ENCODE results near the gene CLRN2. TPM values are rescaled to one million over a fixed set of nuclear protein-coding genes. Genes with fewer than 3 reads are reported as not detected.

Gene CLRN2
- total RNA-seq, 2 experiments from 2014 or later: not detected

DNA sequence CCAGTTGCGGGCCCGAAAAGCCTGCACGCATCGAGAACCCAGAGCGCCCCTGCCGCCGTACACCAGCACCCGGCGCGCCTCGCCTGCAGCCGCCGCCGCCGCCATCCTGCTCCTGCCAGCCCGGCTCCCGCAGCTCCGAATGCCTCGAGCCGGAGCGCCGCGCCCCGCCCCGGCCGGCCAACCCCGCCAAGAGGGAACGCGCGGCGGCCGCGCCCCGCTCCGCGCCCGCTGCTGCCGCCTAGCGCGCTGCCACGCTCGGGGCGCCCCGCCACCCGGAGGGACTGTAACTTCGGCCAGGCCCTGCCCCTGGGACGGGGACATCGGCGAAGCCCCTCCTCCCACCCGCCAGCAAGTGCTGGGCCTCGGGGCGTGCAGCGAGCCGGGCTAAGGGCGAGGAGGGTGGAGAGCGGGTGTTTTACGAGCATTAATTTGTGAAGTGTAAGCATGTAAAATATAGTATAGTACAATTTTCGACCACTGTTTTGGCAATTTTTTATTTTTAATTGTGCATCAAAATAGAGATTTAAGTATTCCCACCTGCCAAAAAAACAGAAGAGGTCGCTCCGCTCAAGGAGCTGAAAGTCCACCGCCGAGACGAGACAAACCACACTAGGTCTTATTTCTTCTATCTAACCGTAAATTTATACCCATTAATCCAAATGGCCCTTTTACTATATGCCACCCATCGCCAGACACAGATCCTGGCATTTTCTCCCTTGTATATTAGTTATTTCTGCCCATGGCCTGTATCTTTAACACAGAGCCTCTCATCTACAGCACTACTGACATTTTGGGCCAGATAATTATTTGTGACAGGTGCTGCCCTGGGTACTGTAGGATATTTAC is 2.8 kb upstream of the CLRN2 start, which contains the start of gene QDPR:
TSS of gene QDPR (minus strand) at position 141 of the 846 bp plus-strand sequence. CDS start at position 105, 36 bp downstream.
- Mint-ChIP-seq H3K27me3 (peaks cover 13% of the 10 kb centered on the region), H3K36me3 (ENCODE audit: low read depth) (peaks cover 9% of the 10 kb centered on the region), H3K9me3 (no peaks in the 10 kb centered on the region), H3K4me3 (peak within 1 kb of the TSS; percentile 97), H3K27ac (peak within 1 kb of the TSS; percentile 79), H3K4me1 (peaks cover 29% of the 10 kb centered on the region)
- POLR2A ChIA-PET: interaction anchor here (0.7 to 1.4 kb wide), 6 partner anchors 28 to 388 kb away, joined by 3 to 5 read pairs (median 3); partner anchors contain the start of genes DCAF16, LAP3 and NCAPG
- peak; percentile 78 for DNase-seq
- CTCF ChIA-PET: interaction anchor here (0.6 to 2.4 kb wide), 9 partner anchors 9 to 358 kb away, joined by 3 to 7 read pairs (median 4); no protein-coding TSS in a partner anchor

DNA sequence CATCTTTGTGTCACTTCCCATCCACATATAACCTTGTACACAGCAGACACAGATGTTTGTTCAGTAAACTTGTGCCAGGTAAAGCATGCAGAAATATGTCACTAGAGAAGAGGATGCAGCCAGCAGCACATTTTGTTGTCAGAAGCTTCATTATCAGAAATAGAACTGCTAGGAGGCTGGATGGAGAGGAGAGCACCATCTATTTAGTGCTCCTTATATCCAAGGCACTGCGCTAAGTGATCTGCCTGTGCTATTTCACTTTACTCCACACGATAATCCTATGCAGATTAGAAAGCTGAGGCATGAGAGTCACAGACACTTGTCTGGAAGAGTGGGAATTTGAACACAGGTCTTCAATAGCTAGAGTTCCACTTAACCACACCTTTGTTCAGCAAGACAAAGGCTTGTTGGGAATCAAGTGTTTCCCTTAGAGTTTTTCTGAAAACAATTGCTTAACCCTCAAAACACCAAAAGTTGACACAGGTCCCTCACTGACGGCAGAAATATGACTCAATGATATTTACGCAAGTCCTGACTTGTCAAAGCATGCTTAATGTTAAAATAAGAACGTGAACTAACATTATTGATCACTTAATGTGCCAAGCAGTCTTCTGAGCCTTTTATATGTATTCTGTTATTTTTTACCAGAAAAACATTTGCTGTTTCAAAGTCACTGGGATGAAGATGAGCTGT is 1.8 kb upstream of the CLRN2 start:
- ChIA-PET CTCF (interaction anchor here (0.7 to 2.4 kb wide), 6 partner anchors 8 to 106 kb away, joined by 3 to 7 read pairs (median 3); no protein-coding TSS in a partner anchor), POLR2A (interaction anchor here (0.6 to 1.4 kb wide), 5 partner anchors 27 to 387 kb away, joined by 3 to 5 read pairs (median 3); partner anchors contain the start of genes DCAF16 and NCAPG)
- Mint-ChIP-seq H3K36me3 (ENCODE audit: low read depth) (peaks cover 7% of the 10 kb centered on the region), H3K27ac (no peak overlapping the region), H3K4me3 (peak overlapping the region; percentile 97), H3K27me3 (peaks cover 13% of the 10 kb centered on the region), H3K9me3 (no peaks in the 10 kb centered on the region), H3K4me1 (peaks cover 29% of the 10 kb centered on the region)
- DNase-seq: no peak

- H3K27me3 Mint-ChIP-seq: peaks cover 20% of the 10 kb centered on the region
- DNase-seq: no peak
- no peak overlapping the region for H3K4me3 Mint-ChIP-seq
- H3K9me3 Mint-ChIP-seq: no peaks in the 10 kb centered on the region
- ChIA-PET CTCF (interaction anchor here (1.6 kb wide), 1 partner anchor 44 kb away, joined by 5 read pairs; no protein-coding TSS in a partner anchor), POLR2A (no interaction called here)
- H3K27ac Mint-ChIP-seq: no peak overlapping the region
- peaks cover 3% of the 10 kb centered on the region for H3K36me3 Mint-ChIP-seq (ENCODE audit: low read depth)
- peaks cover 17% of the 10 kb centered on the region for H3K4me1 Mint-ChIP-seq
Measured at GRCh38 chr4:17515445-17516407, 761 bp downstream of the CLRN2 start.

DNA sequence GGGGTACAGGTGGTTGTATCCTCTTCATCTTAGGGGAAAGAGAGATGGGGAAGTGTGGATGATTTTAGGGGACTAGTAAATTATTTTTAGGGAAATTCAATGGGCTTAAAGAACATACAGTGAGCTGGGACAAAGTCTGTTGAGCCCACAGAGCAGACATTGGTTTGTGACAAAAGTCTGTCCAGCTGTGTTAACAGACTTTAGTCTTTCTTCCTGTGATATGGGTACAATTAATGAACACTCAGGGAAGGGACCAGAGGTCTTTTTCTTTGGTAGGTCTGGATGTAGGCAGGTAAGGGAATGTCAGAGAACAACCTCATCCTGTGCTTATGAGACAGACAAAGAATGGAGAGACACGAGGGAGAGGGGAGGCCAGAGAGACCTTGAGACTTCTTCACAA is 2.0 kb downstream of the CLRN2 start:
- H3K36me3 Mint-ChIP-seq (ENCODE audit: low read depth): no peaks in the 10 kb centered on the region
- CTCF ChIA-PET: interaction anchor here (1.6 kb wide), 1 partner anchor 45 kb away, joined by 5 read pairs; no protein-coding TSS in a partner anchor

GRCh38 chr4:17517664-17518063 is 2.7 kb downstream of the CLRN2 start:
- ChIA-PET CTCF (interaction anchor here (0.7 kb wide), 1 partner anchor 283 kb away, joined by 3 read pairs; no protein-coding TSS in a partner anchor), POLR2A (no interaction called here)

More for the DNA sequence above, 2.0 kb downstream of the CLRN2 start:
- Mint-ChIP-seq H3K4me1 (peaks cover 8% of the 10 kb centered on the region), H3K27ac (no peak overlapping the region), H3K27me3 (peaks cover 25% of the 10 kb centered on the region), H3K9me3 (no peaks in the 10 kb centered on the region), H3K4me3 (no peak overlapping the region)
- DNase-seq: no peak
- POLR2A ChIA-PET: interaction anchor here (0.8 kb wide), 1 partner anchor 61 kb away, joined by 3 read pairs; no protein-coding TSS in a partner anchor

GRCh38 chr4:17521595-17521994 is 6.6 kb downstream of the CLRN2 start:
- Mint-ChIP-seq H3K9me3 (no peaks in the 10 kb centered on the region), H3K27ac (no peak overlapping the region), H3K27me3 (peaks cover 28% of the 10 kb centered on the region), H3K4me3 (no peak overlapping the region), H3K4me1 (no peaks in the 10 kb centered on the region), H3K36me3 (ENCODE audit: low read depth) (no peaks in the 10 kb centered on the region)
- POLR2A ChIA-PET: no interaction called here
- CTCF ChIA-PET: interaction anchor here (0.7 to 1.4 kb wide), 3 partner anchors 9 to 12 kb away, joined by 3 to 4 read pairs (median 3); no protein-coding TSS in a partner anchor
- DNase-seq: no peak

More at GRCh38 chr4:17517664-17518063, 2.7 kb downstream of the CLRN2 start:
- DNase-seq: no peak
- Mint-ChIP-seq H3K27me3 (peaks cover 25% of the 10 kb centered on the region), H3K27ac (no peak overlapping the region), H3K36me3 (ENCODE audit: low read depth) (no peaks in the 10 kb centered on the region), H3K9me3 (no peaks in the 10 kb centered on the region), H3K4me3 (no peak overlapping the region), H3K4me1 (peaks cover 4% of the 10 kb centered on the region)

DNA sequence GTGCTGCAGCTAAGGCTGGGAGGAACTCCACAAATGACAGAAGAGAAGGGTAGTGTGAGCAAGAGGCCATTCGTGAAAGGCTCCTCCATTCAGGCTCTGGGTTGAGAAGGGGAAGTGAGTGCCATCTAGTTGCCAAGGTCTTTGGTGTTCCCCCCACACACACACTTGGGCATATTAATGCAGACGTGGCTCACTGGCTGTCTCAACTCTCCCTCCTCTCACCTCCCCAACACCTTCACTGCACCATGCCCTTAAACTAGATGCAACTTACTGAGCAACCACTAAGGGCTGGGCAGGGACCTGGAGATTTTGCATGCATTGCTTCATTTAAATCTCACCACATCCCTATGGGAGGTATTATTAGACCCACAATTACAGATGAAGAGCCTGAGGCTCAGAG is 8.7 kb downstream of the CLRN2 start:
- CTCF ChIA-PET: no interaction called here
- H3K27me3 Mint-ChIP-seq: peaks cover 34% of the 10 kb centered on the region
- H3K4me3 Mint-ChIP-seq: no peak overlapping the region
- no peaks in the 10 kb centered on the region for H3K36me3 Mint-ChIP-seq (ENCODE audit: low read depth)
- no peaks in the 10 kb centered on the region for H3K4me1 Mint-ChIP-seq
- DNase-seq: no peak
- H3K9me3 Mint-ChIP-seq: no peaks in the 10 kb centered on the region
- H3K27ac Mint-ChIP-seq: no peak overlapping the region
- POLR2A ChIA-PET: no interaction called here

- CTCF ChIA-PET: no interaction called here
- Mint-ChIP-seq H3K4me3 (no peak overlapping the region), H3K4me1 (no peaks in the 10 kb centered on the region), H3K9me3 (no peaks in the 10 kb centered on the region), H3K27ac (no peak overlapping the region), H3K36me3 (ENCODE audit: low read depth) (no peaks in the 10 kb centered on the region), H3K27me3 (peaks cover 30% of the 10 kb centered on the region)
- no peak for DNase-seq
- POLR2A ChIA-PET: no interaction called here
Measured at GRCh38 chr4:17526695-17527477, 11.9 kb downstream of the CLRN2 start.

- H3K27ac Mint-ChIP-seq: no peak overlapping the region
- no peaks in the 10 kb centered on the region for H3K36me3 Mint-ChIP-seq (ENCODE audit: low read depth)
- H3K4me3 Mint-ChIP-seq: no peak overlapping the region
- no peaks in the 10 kb centered on the region for H3K9me3 Mint-ChIP-seq
- DNase-seq: no peak
- CTCF ChIA-PET: no interaction called here
- POLR2A ChIA-PET: no interaction called here
- peaks cover 28% of the 10 kb centered on the region for H3K27me3 Mint-ChIP-seq
- no peaks in the 10 kb centered on the region for H3K4me1 Mint-ChIP-seq
Measured at GRCh38 chr4:17528551-17529165, 13.7 kb downstream of the CLRN2 start.

DNA sequence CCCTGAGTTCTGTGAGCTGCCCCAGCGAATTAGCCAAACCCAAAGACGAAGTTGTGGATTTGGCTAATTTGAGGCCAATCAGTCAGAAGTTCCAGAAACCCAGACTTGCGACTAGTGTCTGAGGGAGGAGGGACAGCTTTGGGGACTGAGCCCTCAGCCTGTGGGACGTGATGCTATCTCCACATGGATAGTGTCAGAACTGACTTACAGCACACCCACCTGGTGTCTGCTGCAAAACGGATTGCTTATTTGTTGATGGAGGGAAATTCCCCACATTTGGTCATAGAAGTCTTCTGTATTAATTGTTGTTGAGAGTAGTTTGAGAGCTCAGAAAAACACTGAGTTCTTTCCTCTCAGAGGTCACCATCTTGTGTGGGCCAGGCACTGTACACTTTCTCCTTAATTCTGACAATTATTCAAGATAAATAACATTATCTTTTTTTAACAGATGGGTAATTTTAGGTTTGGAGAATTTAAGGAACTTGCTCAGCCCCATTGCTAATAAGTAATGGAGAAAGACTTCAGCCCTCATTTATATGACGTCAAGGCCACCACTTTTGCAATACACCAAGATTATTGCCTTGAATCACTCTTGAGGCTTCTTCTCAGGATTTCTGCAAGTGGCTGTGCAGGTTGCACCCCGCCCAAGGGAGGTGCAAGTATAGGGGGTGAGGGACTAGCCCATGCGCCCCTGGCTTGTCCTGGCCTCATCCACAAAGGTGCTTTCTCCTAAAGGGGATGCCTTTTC is 16.7 kb downstream of the CLRN2 start:
- no peaks in the 10 kb centered on the region for H3K9me3 Mint-ChIP-seq
- no peaks in the 10 kb centered on the region for H3K36me3 Mint-ChIP-seq (ENCODE audit: low read depth)
- H3K4me1 Mint-ChIP-seq: peaks cover 5% of the 10 kb centered on the region
- H3K27me3 Mint-ChIP-seq: peaks cover 20% of the 10 kb centered on the region
- POLR2A ChIA-PET: no interaction called here
- DNase-seq: no peak
- H3K4me3 Mint-ChIP-seq: no peak overlapping the region
- CTCF ChIA-PET: no interaction called here
- H3K27ac Mint-ChIP-seq: no peak overlapping the region

- H3K27me3 Mint-ChIP-seq: peaks cover 5% of the 10 kb centered on the region
- ChIA-PET POLR2A (no interaction called here), CTCF (interaction anchor here (1.4 to 2.6 kb wide), 3 partner anchors 9 to 104 kb away, joined by 4 to 17 read pairs (median 5); no protein-coding TSS in a partner anchor)
- peaks cover 5% of the 10 kb centered on the region for H3K4me1 Mint-ChIP-seq
- no peak for DNase-seq
- H3K36me3 Mint-ChIP-seq (ENCODE audit: low read depth): no peaks in the 10 kb centered on the region
- H3K4me3 Mint-ChIP-seq: no peak overlapping the region
- H3K27ac Mint-ChIP-seq: no peak overlapping the region
- H3K9me3 Mint-ChIP-seq: no peaks in the 10 kb centered on the region
Measured at GRCh38 chr4:17534705-17535104, 19.7 kb downstream of the CLRN2 start.

Data from activated CD4-positive, alpha-beta memory T cell treated with anti-CD3 and anti-CD28 coated beads, Interleukin-2, amount 10 ng/mL, durations not matched to agents 7 days and 5 days (primary cell).